ENCODE measurements around the gene MTTP.

GRCh38 chr4:99552872-99553271 lies 21.8 kb upstream of the MTTP start:
- TF ChIP-seq CTCF (conservative IDR thresholded peaks at IDR 0.05) (no peak), EZH2 (IDR thresholded peaks at IDR 0.05; ENCODE audit: low read depth) (no peak)

Data from PC-9 (cell line).